Adrenal gland (tissue), 5 donors: Measurements from ENCODE around the gene ARID3C.

Experiments used
- POLR2A ChIP-seq, 2 donors: fragments of 450-650 bp; IDR thresholded peaks; one replicate each; pipeline ENCODE4 v1.6.1; 2017; ENCODE audit warnings: antibody characterized with exemption in 2 of 2, mild to moderate bottlenecking in 2 of 2, moderate library complexity in 1 of 2
- TF ChIP-seq, protein P1 (sequence below), 6 experiments: fragments of 450-650 bp in 4 of 6; fragments of 200-600 bp in 2 of 6; sonication (generic) in 1 of 6; IDR thresholded peaks; 1 replicate in 5 of 6; 2 replicates in 1 of 6; pipeline versions ENCODE4 v1.5.1 to v1.8.0; 2016 to 2021; ENCODE audit warnings: antibody characterized with exemption in 6 of 6, mild to moderate bottlenecking in 2 of 6, moderate library complexity in 1 of 6
- donor health status: DM: no; HTN: no; CAD: no.

DNA sequence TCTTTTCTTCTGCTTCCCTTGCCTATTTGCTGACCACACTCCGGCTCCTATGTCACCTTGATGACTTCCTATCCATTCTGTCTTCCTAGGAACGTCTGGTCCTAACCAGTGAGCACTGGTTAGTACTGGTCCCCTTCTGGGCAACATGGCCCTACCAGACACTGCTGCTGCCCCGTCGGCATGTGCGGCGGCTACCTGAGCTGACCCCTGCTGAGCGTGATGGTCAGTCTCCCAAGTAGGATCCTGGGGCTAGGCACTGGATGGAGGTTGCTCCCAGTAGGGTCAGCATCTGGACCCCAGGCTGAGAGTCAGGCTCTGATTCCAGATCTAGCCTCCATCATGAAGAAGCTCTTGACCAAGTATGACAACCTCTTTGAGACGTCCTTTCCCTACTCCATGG lies 19.8 kb upstream of the ARID3C start:
- TF ChIP-seq, protein P1, sequence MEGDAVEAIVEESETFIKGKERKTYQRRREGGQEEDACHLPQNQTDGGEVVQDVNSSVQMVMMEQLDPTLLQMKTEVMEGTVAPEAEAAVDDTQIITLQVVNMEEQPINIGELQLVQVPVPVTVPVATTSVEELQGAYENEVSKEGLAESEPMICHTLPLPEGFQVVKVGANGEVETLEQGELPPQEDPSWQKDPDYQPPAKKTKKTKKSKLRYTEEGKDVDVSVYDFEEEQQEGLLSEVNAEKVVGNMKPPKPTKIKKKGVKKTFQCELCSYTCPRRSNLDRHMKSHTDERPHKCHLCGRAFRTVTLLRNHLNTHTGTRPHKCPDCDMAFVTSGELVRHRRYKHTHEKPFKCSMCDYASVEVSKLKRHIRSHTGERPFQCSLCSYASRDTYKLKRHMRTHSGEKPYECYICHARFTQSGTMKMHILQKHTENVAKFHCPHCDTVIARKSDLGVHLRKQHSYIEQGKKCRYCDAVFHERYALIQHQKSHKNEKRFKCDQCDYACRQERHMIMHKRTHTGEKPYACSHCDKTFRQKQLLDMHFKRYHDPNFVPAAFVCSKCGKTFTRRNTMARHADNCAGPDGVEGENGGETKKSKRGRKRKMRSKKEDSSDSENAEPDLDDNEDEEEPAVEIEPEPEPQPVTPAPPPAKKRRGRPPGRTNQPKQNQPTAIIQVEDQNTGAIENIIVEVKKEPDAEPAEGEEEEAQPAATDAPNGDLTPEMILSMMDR (IDR thresholded peaks at IDR 0.05) = no peak
- TF ChIP-seq POLR2A (IDR thresholded peaks at IDR 0.05) = no peak
